Adipocyte (in vitro differentiated cells): ENCODE data around the gene MMP11.

ENCODE experiments used
- DNase-seq: peaks from one replicate; pipeline ENCODE4 v3.0.0-alpha.2; 2015; ENCODE audit warnings: low read depth
- H3K27me3 ChIP-seq: replicated peaks from 2 replicates; pipeline ENCODE4 v1.7.0; 2013; ENCODE audit warnings: mild to moderate bottlenecking, low read length, moderate library complexity; ENCODE audit not compliant: control insufficient read depth, insufficient read depth
- H3K36me3 ChIP-seq: 2 replicates; pipeline ENCODE4 v1.7.0; 2013; ENCODE audit warnings: low read length, mild to moderate bottlenecking, moderate library complexity; ENCODE audit not compliant: control insufficient read depth, insufficient read depth, severe bottlenecking
- H3K4me1 ChIP-seq: 2 replicates; pipeline ENCODE4 v1.7.0; 2013; ENCODE audit warnings: mild to moderate bottlenecking, low read length, moderate library complexity; ENCODE audit not compliant: control insufficient read depth, insufficient read depth
- H3K4me3 ChIP-seq: 2 replicates; pipeline ENCODE4 v1.7.0; 2013; ENCODE audit warnings: mild to moderate bottlenecking, low read length, moderate library complexity
- H3K9ac ChIP-seq: 2 replicates; pipeline ENCODE4 v1.7.0; 2013; ENCODE audit warnings: mild to moderate bottlenecking, low read length, moderate library complexity
- H3K9me3 ChIP-seq: 2 replicates; pipeline ENCODE4 v1.7.0; 2013; ENCODE audit warnings: mild to moderate bottlenecking, low read length, moderate library complexity; ENCODE audit not compliant: control insufficient read depth

Gene MMP11

DNA sequence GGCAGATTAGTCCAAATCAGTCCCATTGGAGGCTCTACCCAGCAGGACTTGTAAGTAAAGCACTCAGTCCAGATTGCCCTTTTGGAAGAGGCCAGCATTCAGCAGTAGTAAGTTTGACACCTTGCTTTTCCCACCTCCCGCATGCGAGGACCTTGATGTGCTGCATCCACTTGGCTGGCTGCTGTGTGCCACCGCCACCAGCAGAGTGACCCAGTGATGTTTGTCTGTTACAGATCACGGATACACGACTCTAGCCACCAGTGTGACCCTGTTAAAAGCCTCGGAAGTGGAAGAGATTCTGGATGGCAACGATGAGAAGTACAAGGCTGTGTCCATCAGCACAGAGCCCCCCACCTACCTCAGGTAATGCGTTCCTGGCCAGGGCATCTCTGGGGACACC lies 20.7 kb downstream of the MMP11 start:
- Histone ChIP-seq H3K9me3 (no peaks in the 10 kb centered on the region), H3K4me3 (no peak overlapping the region), H3K9ac (no peak overlapping the region), H3K36me3 (peaks cover 40% of the 10 kb centered on the region), H3K4me1 (peaks cover 27% of the 10 kb centered on the region), H3K27me3 (no peaks in the 10 kb centered on the region)
- no peak for DNase-seq

GRCh38 chr22:23796461-23796860 lies 23.8 kb downstream of the MMP11 start:
- Histone ChIP-seq H3K36me3 (peaks cover 61% of the 10 kb centered on the region), H3K4me3 (no peak overlapping the region), H3K4me1 (peaks cover 15% of the 10 kb centered on the region), H3K27me3 (no peaks in the 10 kb centered on the region), H3K9me3 (no peaks in the 10 kb centered on the region), H3K9ac (no peak overlapping the region)
- no peak for DNase-seq

GRCh38 chr22:23800297-23801237 lies 27.9 kb downstream of the MMP11 start:
- Histone ChIP-seq H3K4me3 (no peak overlapping the region), H3K9me3 (no peaks in the 10 kb centered on the region), H3K27me3 (no peaks in the 10 kb centered on the region), H3K9ac (no peak overlapping the region), H3K4me1 (peaks cover 12% of the 10 kb centered on the region), H3K36me3 (peaks cover 74% of the 10 kb centered on the region)
- no peak for DNase-seq

DNA sequence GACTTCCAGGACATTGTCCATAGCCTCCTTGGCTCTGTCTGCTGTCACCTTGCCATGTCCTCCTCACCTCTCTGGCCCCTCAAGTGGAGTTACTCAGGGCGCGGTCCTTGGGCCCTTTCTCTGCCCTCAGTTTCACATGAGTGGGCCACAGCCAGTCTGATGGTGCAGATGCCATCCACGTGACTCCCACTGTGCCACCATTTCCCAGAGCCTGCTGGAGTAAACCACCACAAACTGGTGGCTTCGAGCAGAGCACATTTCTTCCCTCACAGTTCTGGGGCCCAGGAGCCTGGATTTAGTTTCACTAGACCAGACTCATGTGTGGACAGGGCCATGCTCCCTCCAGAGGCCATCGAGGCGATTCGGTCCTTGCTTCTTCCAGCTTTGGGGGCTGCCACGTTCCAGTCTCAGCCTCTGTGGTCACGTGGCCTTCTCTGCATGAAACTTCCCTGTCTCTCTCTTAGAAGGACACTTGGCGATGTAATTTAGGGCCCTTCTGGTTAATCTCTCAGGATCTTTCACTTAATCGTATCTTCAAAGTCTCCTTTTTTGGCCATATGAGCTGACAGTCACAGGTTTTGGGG lies 28.7 kb downstream of the MMP11 start:
- no peak for DNase-seq

GRCh38 chr22:23801886-23802377 lies 29.3 kb downstream of the MMP11 start:
- Histone ChIP-seq H3K4me3 (no peak overlapping the region), H3K4me1 (peaks cover 4% of the 10 kb centered on the region), H3K36me3 (peaks cover 82% of the 10 kb centered on the region), H3K27me3 (no peaks in the 10 kb centered on the region), H3K9ac (no peak overlapping the region), H3K9me3 (no peaks in the 10 kb centered on the region)
- no peak for DNase-seq

More for the DNA sequence above, 28.7 kb downstream of the MMP11 start:
- Histone ChIP-seq H3K27me3 (no peaks in the 10 kb centered on the region), H3K9ac (no peak overlapping the region), H3K4me3 (no peak overlapping the region), H3K36me3 (peaks cover 77% of the 10 kb centered on the region), H3K9me3 (no peaks in the 10 kb centered on the region), H3K4me1 (peaks cover 9% of the 10 kb centered on the region)

- Histone ChIP-seq H3K9ac (no peak overlapping the region), H3K4me1 (peaks cover 4% of the 10 kb centered on the region), H3K27me3 (no peaks in the 10 kb centered on the region), H3K9me3 (no peaks in the 10 kb centered on the region), H3K4me3 (no peak overlapping the region), H3K36me3 (peaks cover 81% of the 10 kb centered on the region)
- no peak for DNase-seq
Measured at GRCh38 chr22:23803001-23803819, 30.6 kb downstream of the MMP11 start.

DNA sequence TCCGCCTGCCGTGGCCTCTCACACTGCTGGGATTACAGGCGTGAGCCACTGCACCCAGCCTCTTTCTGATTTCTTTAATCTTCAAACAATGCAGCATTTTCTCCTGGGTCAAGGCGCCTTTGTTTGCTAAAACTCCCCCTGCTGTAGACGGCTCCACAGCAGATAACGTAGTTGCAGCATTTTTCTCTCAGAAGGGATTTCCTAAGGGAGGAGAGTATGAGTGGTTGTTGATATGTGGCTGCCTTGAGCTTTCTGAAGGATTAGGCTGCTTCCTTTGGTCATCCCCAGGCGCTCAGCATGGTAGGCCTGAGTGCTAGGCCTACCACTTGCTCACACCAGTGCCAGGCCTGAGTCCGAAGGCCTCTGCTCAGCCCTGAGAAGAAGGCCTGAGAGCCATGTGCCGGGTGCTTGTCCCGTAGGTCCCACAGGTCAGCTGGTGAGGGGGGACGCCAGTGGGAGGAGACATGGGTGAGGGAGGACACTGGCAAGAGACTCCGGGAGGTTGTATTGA lies 32.2 kb downstream of the MMP11 start:
- Histone ChIP-seq H3K9ac (no peak overlapping the region), H3K4me1 (peaks cover 4% of the 10 kb centered on the region), H3K27me3 (no peaks in the 10 kb centered on the region), H3K36me3 (peaks cover 75% of the 10 kb centered on the region), H3K9me3 (no peaks in the 10 kb centered on the region), H3K4me3 (no peak overlapping the region)
- DNase-seq, result no peak

GRCh38 chr22:23806837-23807236 lies 34.2 kb downstream of the MMP11 start:
- H3K9me3 ChIP-seq, result no peaks in the 10 kb centered on the region
- H3K4me1 ChIP-seq, result peaks cover 4% of the 10 kb centered on the region
- H3K27me3 ChIP-seq, result no peaks in the 10 kb centered on the region
- H3K4me3 ChIP-seq, result no peak overlapping the region
- peaks cover 64% of the 10 kb centered on the region for H3K36me3 ChIP-seq
- no peak for DNase-seq
- no peak overlapping the region for H3K9ac ChIP-seq

DNA sequence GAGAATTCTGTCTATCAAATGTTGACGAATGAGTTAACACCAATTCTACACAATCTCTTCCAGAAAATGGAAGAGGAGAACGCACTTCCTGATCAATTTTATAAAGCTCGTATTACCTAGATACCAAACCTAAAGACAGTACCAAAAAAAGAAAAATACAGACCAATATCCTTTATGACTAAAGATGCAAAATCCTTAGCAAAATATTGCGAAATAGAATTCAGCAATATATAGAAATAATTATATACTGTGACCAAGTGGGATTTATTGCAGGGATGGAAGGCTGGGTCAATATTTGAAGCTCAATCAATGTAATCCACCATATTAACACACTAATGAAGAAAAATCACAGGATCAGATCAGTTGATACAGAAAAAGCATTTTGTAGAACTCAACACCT lies 39.7 kb downstream of the MMP11 start:
- Histone ChIP-seq H3K9me3 (no peaks in the 10 kb centered on the region), H3K36me3 (peaks cover 28% of the 10 kb centered on the region), H3K27me3 (no peaks in the 10 kb centered on the region), H3K9ac (no peak overlapping the region), H3K4me3 (no peak overlapping the region), H3K4me1 (peaks cover 4% of the 10 kb centered on the region)
- DNase-seq, result no peak

- Histone ChIP-seq H3K4me3 (no peak overlapping the region), H3K27me3 (no peaks in the 10 kb centered on the region), H3K4me1 (peaks cover 4% of the 10 kb centered on the region), H3K9me3 (no peaks in the 10 kb centered on the region), H3K36me3 (peaks cover 54% of the 10 kb centered on the region), H3K9ac (no peak overlapping the region)
- no peak for DNase-seq
Measured at GRCh38 chr22:23815541-23816155, 43.0 kb downstream of the MMP11 start.
